H1 (cell line): ENCODE measurements around the gene FBN2. TPM values are rescaled to one million over a fixed set of nuclear protein-coding genes. Genes with fewer than 3 reads are reported as not detected.

ENCODE experiments used
- CTCF ChIA-PET: fragments of 300-600 bp; sonication (Branson Sonifier 250); formaldehyde crosslinking; loops from one replicate; lab custom pipeline; 2021; ENCODE audit not compliant: partially characterized antibody; lab: Charles Lee
- POLR2A ChIA-PET: fragments of 300-600 bp; sonication (Branson Sonifier 250); formaldehyde crosslinking; loops from one replicate; lab custom pipeline; 2021; ENCODE audit warnings: inconsistent platforms; ENCODE audit not compliant: partially characterized antibody; lab: Charles Lee
- DNase-seq, 2 experiments: peaks; one replicate each; pipeline versions ENCODE4 v3.0.0 to v3.0.0-alpha.2; 2010 to 2022; ENCODE audit warnings: low spot score in 2 of 2, low read depth in 1 of 2, mixed read lengths in 1 of 2
- FAIRE-seq: peaks from 2 replicates; lab custom pipeline; 2011; peaks lifted over from hg19 to GRCh38; lab: Jason Lieb, UNC
- H2AFZ ChIP-seq: 2 replicates; pipeline ENCODE4 v1.8.1; 2012; ENCODE audit warnings: low read length, inconsistent platforms
- H2AK5ac ChIP-seq: 2 replicates; pipeline ENCODE4 v1.6.1; 2013; ENCODE audit warnings: low read depth, low read length
- H2BK120ac ChIP-seq: replicated peaks from 2 replicates; pipeline ENCODE3; 2013; ENCODE audit warnings: low read depth, low read length, inconsistent platforms
- H2BK12ac ChIP-seq: 2 replicates; pipeline ENCODE4 v1.6.1; 2013; ENCODE audit warnings: low read depth, low read length
- H2BK15ac ChIP-seq: 2 replicates; pipeline ENCODE4 v1.6.1; 2013; ENCODE audit warnings: low read length
- H2BK20ac ChIP-seq: 2 replicates; pipeline ENCODE4 v1.6.1; 2013; ENCODE audit warnings: low read length
- H2BK5ac ChIP-seq: 2 replicates; pipeline ENCODE4 v1.6.1; 2013; ENCODE audit warnings: low read depth, low read length
- H3K14ac ChIP-seq: 2 replicates; pipeline ENCODE4 v1.6.1; 2013; ENCODE audit warnings: inconsistent platforms; ENCODE audit not compliant: insufficient read length
- H3K18ac ChIP-seq: 2 replicates; pipeline ENCODE4 v1.6.1; 2013; ENCODE audit warnings: low read length; ENCODE audit errors: extremely low read depth
- H3K23ac ChIP-seq: 2 replicates; pipeline ENCODE4 v1.6.1; 2013; ENCODE audit warnings: inconsistent platforms; ENCODE audit not compliant: insufficient read length
- H3K23me2 ChIP-seq: 2 replicates; pipeline ENCODE4 v1.6.1; 2013; ENCODE audit warnings: low read depth, low read length
- H3K27ac ChIP-seq: 2 replicates; pipeline ENCODE4 v1.6.1; 2011; ENCODE audit warnings: low read depth, low read length, inconsistent platforms
- H3K27me3 ChIP-seq, 4 experiments: replicated peaks in 1 of 4; 1 replicate in 1 of 4; 2 replicates in 3 of 4; pipeline versions ENCODE4 v1.6.1 to v1.8.1; 2011 to 2013; ENCODE audit warnings: low read length in 3 of 4, mild to moderate bottlenecking in 3 of 4, inconsistent platforms in 2 of 4, mixed read lengths in 2 of 4, moderate library complexity in 1 of 4; ENCODE audit not compliant: control insufficient read depth in 3 of 4, insufficient read depth in 3 of 4; ENCODE audit errors: extremely low read depth in 1 of 4
- H3K36me3 ChIP-seq, 4 experiments: 2 replicates each; pipeline versions ENCODE4 v1.6.1 to v1.8.1; 2011 to 2013; ENCODE audit warnings: mild to moderate bottlenecking in 4 of 4, low read length in 3 of 4, moderate library complexity in 2 of 4, control low read depth in 1 of 4, inconsistent platforms in 1 of 4; ENCODE audit not compliant: insufficient read depth in 4 of 4, control insufficient read depth in 2 of 4
- H3K4ac ChIP-seq: replicated peaks from 2 replicates; pipeline ENCODE3; 2013; ENCODE audit warnings: low read length, low read depth, mixed read lengths, inconsistent platforms; ENCODE audit not compliant: insufficient read length
- H3K4me1 ChIP-seq, 4 experiments: replicated peaks in 1 of 4; 1 replicate in 1 of 4; 2 replicates in 3 of 4; pipeline versions ENCODE4 v1.6.1 to v1.8.1; 2011 to 2013; ENCODE audit warnings: low read length in 3 of 4, inconsistent platforms in 2 of 4, mixed read lengths in 1 of 4; ENCODE audit not compliant: insufficient read depth in 4 of 4, control insufficient read depth in 3 of 4
- H3K4me2 ChIP-seq, 2 experiments: 2 replicates each; pipeline versions ENCODE4 v1.6.1 to v1.8.1; 2011 to 2013; ENCODE audit warnings: low read depth in 2 of 2, low read length in 2 of 2, control low read depth in 1 of 2, inconsistent platforms in 1 of 2, mild to moderate bottlenecking in 1 of 2; ENCODE audit not compliant: insufficient read depth in 1 of 2
- H3K4me3 ChIP-seq, 4 experiments: fragments of 200-600, 300-600 bp in 1 of 4; sonication (generic), shearing (Covaris generic), sonication (Bioruptor Twin) in 1 of 4; 2 replicates each; pipeline versions ENCODE4 v1.5.1 to v1.8.1; 2011 to 2016; ENCODE audit warnings: low read length in 4 of 4, low read depth in 3 of 4, control low read depth in 2 of 4, inconsistent platforms in 2 of 4, mild to moderate bottlenecking in 2 of 4, mixed read lengths in 1 of 4, moderate library complexity in 1 of 4; ENCODE audit not compliant: insufficient read depth in 2 of 4; ENCODE audit errors: extremely low read depth in 1 of 4
- H3K56ac ChIP-seq: replicated peaks from 2 replicates; pipeline ENCODE3; 2013; ENCODE audit warnings: low read depth, mild to moderate bottlenecking, mixed read lengths, low read length, inconsistent platforms; ENCODE audit not compliant: insufficient read length
- H3K79me1 ChIP-seq: 2 replicates; pipeline ENCODE4 v1.6.1; 2013; ENCODE audit warnings: low read depth, low read length, control low read depth
- H3K79me2 ChIP-seq, 2 experiments: 2 replicates each; pipeline versions ENCODE4 v1.6.1 to v1.8.1; 2012 to 2013; ENCODE audit warnings: low read length in 2 of 2, mild to moderate bottlenecking in 2 of 2, inconsistent platforms in 1 of 2; ENCODE audit not compliant: insufficient read depth in 2 of 2, control insufficient read depth in 1 of 2
- H3K9ac ChIP-seq, 4 experiments: replicated peaks in 1 of 4; 1 replicate in 1 of 4; 2 replicates in 3 of 4; pipeline versions ENCODE4 v1.6.1 to v1.8.1; 2011 to 2013; ENCODE audit warnings: low read depth in 3 of 4, low read length in 3 of 4, control low read depth in 2 of 4, mild to moderate bottlenecking in 2 of 4, moderate library complexity in 2 of 4, inconsistent platforms in 1 of 4; ENCODE audit errors: extremely low read depth in 1 of 4
- H3K9me3 ChIP-seq, 2 experiments: 2 replicates each; pipeline versions ENCODE4 v1.6.1 to v1.8.1; 2012 to 2013; ENCODE audit warnings: mild to moderate bottlenecking in 2 of 2, moderate library complexity in 2 of 2, control low read depth in 1 of 2, inconsistent platforms in 1 of 2, low read depth in 1 of 2, low read length in 1 of 2, mixed read lengths in 1 of 2; ENCODE audit not compliant: insufficient read depth in 2 of 2
- H4K20me1 ChIP-seq, 2 experiments: replicated peaks in 1 of 2; 2 replicates each; pipeline versions ENCODE3 to v1.8.1; 2011 to 2013; ENCODE audit warnings: inconsistent platforms in 2 of 2, low read length in 2 of 2, mild to moderate bottlenecking in 1 of 2; ENCODE audit not compliant: insufficient read depth in 2 of 2, control insufficient read depth in 1 of 2
- H4K5ac ChIP-seq: 2 replicates; pipeline ENCODE4 v1.6.1; 2013; ENCODE audit warnings: low read length, low read depth, mixed read lengths, inconsistent platforms; ENCODE audit not compliant: insufficient read length
- H4K8ac ChIP-seq: 2 replicates; pipeline ENCODE4 v1.8.0; 2013; ENCODE audit warnings: mild to moderate bottlenecking, moderate library complexity, low read length, inconsistent platforms; ENCODE audit not compliant: insufficient read depth; ENCODE audit errors: extremely low read depth
- H4K91ac ChIP-seq: replicated peaks from 2 replicates; pipeline ENCODE3; 2013; ENCODE audit warnings: low read length, mixed read lengths, inconsistent platforms; ENCODE audit not compliant: insufficient read length
- KDM1A ChIP-seq: fragments of 200-600, 300-600 bp; sonication (generic); IDR thresholded peaks from 2 replicates; pipeline ENCODE4 v1.7.1; 2016; ENCODE audit warnings: mild to moderate bottlenecking, low read length, borderline replicate concordance
- TAF7 ChIP-seq: optimal IDR thresholded peaks from 2 replicates; pipeline ENCODE3; 2011; ENCODE audit warnings: low read depth, mild to moderate bottlenecking, inconsistent platforms, low read length, moderate library complexity, borderline replicate concordance
- WGBS, 2 experiments: shearing (Covaris generic) in 1 of 2; methylation state at CpG; one replicate each; pipeline versions ENCODE4 v1.1.6 to v1.1.7; 2013 to 2015; ENCODE audit warnings: low lambda C conversion rate in 2 of 2, mixed read lengths in 2 of 2, inconsistent platforms in 1 of 2, low coverage in 1 of 2, missing lambda C conversion rate in 1 of 2; ENCODE audit not compliant: insufficient replicate concordance in 2 of 2, insufficient coverage in 1 of 2, insufficient read length in 1 of 2; ENCODE audit errors: extremely low coverage in 1 of 2, missing lambda C conversion rate in 1 of 2; 5-methylcytosine and 5-hydroxymethylcytosine counted together
- polyA plus RNA-seq, 7 experiments: library from polyadenylated mRNA; depleted of rRNA in 3 of 7; stranded (reverse) in 5 of 7; unstranded in 2 of 7; fragments of >200 nt in 5 of 7; fragments of 200-250 nt in 2 of 7; gene quantifications; 1 replicate in 5 of 7; 2 replicates in 1 of 7; 4 replicates in 1 of 7; pipeline versions ENCODE4 v1.2.1 to v1.2.3, GENCODE V29; 2011 to 2013; ENCODE audit warnings: missing spikeins in 2 of 7, mixed read lengths in 2 of 7
- total RNA-seq: library from RNA; stranded (reverse); fragmentation: NEBNext Ultra II Directional; extraction: Animal tissue kit (Norgen Biotek cat#: 25700); gene quantifications from 2 replicates; pipeline ENCODE4 v1.2.1, GENCODE V29; 2021

Gene FBN2
- total and polyA plus RNA-seq, 2 of the 8 experiments (the other 6 are each of a cell fraction or from before 2014, with no cell fraction given), result 14.1 to 16.3 TPM

GRCh38 chr5:128537221-128537999, 635 bp downstream of the FBN2 start:
- CTCF ChIA-PET, result interaction anchor here (0.7 to 2.6 kb wide), 4 partner anchors 135 to 560 kb away, joined by 3 to 12 read pairs (median 4); no protein-coding TSS in a partner anchor
- peak overlapping the region; percentile 38 to 78 (median 61) for H3K4me3 ChIP-seq
- no peak for FAIRE-seq
- peak; percentile 3 for TF ChIP-seq TAF7
- no peak for TF ChIP-seq KDM1A

More at GRCh38 chr5:128537221-128537999, 635 bp downstream of the FBN2 start:
- Histone ChIP-seq H3K23ac (no peak overlapping the region), H3K4me2 (peak overlapping the region; percentile 85 to 93), H3K9me3 (no peaks in the 10 kb centered on the region), H2BK12ac (no peak overlapping the region), H3K9ac (peak overlapping the region in 3 of 4 experiments; percentile 29 to 68 (median 52); a peak in 4 of 7 replicates), H3K56ac (no peak overlapping the region), H3K27ac (no peak overlapping the region), H3K18ac (peak overlapping the region; percentile 60), H3K4ac (peak overlapping the region; percentile 53), H4K20me1 (no peaks in the 10 kb centered on the region), H2BK20ac (no peak overlapping the region), H3K36me3 (no peaks in the 10 kb centered on the region; a peak in 1 of 8 replicates), H3K79me1 (no peaks in the 10 kb centered on the region), H4K5ac (no peak overlapping the region), H4K91ac (no peak overlapping the region), H3K4me1 (peaks cover 0 to 4% (median 2%) of the 10 kb centered on the region in 4 experiments; a peak in 3 of 7 replicates), H3K79me2 (no peaks in the 10 kb centered on the region), H2AFZ (no peak overlapping the region), H4K8ac (peak overlapping the region; percentile 93), H3K14ac (no peak overlapping the region), H2BK120ac (peak overlapping the region; percentile 43), H2BK15ac (no peak overlapping the region), H2BK5ac (no peak overlapping the region; the same call in 1 of the 2 replicates), H2AK5ac (no peak overlapping the region), H3K23me2 (peaks cover 23% of the 10 kb centered on the region; the same call in 1 of the 2 replicates), H3K27me3 (peaks cover 2 to 24% (median 20%) of the 10 kb centered on the region in 4 experiments)
- WGBS, 2 experiments, result 2% methylated on average over 70 of the region's 75 CpGs; no CpG with 5 or more reads in 1 of the 2 experiments
- POLR2A ChIA-PET, result interaction anchor here (1.0 to 1.4 kb wide), 3 partner anchors 9 to 798 kb away, joined by 3 to 7 read pairs (median 4); no protein-coding TSS in a partner anchor
- peak in 1 of 2 experiments; percentile 75 for DNase-seq
